ENCODE measurements around the gene CHRM4.

CHRM4 gene

DNA sequence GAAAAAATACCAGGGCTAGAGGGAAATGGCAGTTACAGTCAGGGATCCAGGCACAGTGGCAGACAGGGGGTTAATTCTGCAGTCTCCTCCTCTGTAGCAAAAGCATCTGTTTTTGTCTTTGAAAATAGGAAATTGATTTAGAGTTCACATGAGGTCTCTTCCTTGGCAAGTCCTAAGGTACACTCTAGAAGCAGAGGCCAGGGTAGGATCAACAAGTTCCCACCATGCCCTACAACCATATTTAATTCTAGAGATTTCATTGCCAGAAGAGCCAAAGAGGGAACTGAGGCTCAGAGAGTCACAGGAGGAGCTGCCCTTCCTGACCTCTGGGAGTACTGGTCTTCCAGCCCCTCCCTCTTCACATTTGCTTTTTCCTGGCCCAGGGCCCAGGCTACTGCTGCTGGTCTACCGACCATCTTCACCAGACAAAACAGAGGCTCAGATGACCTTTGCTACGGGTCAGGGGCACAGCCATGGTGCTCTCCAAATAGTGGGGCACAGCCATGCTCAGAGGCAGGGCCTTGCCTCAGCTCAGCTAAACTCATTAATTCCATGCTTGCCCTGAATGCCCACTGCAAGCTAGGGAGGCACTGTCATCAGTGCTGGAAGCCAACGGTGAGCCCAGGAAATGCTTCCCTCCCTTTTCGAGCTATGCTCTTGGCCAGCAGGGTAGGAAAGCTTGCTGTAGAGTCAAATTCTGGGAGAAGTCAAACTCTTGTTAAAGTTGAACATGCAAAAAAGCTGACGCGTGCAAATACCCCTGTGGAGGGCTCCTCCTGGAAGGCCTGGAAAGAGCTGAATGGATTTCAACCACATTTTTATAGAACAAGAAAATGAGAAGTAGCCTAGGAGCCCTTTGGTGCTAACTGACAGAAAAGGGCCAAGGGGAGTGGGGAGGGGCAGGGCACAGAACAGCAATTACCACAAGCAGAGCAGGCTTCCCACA is 11.7 kb upstream of the CHRM4 start:
- DNase-seq: no peak

DNA sequence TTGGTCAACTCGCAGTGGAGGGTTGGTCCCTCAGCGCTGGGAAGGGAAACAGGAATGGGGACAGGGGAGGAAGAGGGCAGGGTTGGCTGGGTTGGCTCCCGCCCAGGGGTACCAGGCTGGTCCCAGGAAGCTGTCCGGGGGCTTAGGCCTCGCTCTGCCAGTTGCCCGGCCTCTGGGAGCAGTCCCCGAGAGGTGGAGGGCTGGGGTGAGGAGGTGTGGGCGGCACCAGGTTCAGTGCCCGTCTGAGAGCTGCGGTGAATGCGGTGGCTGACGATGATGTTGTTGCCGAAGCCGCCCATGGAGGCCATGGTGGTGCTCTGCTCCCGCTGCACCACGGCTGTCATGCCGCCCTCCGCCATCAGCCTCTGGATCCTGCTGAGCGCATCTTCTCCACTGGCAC is 6.0 kb upstream of the CHRM4 start:
- no peak for DNase-seq

DNA sequence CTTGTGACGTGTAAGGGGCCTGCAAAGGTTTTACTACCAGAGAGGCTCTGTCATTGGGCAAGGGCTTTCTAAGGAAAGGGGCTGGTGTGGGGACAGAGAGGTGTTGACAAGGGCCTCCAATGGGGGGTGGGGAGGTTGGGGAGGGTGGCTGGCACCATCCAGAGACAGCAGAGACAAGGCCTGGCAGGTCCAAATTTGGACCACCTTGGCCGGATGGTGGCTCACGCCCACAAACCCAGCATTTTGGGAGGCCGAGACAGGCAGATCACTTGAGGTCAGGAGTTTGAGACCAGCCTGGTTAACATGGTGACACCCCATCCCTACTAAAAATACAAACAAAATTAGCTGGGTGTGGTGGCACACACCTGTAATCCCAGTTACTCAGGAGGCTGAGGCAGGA is 2.2 kb upstream of the CHRM4 start:
- DNase-seq: no peak

DNA sequence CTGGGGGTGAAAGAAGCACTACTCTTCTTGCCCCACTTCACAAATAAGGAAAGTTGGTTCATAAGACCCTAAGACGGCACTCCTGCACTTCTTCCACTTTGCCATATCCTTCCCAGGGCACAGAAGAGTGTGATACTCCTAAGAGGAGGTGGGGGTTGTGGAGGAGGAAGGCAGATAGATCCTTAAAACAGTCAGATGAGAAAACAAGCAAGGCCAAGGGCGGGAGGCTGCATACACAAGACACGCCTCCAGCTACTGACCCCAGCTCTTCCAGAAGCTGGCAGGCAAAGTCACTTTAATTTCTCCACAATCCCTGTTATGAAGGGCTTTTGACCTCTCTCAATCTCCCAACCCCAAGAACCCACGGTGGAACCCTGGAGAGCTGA is 1.6 kb upstream of the CHRM4 start:
- no peak for DNase-seq

DNA sequence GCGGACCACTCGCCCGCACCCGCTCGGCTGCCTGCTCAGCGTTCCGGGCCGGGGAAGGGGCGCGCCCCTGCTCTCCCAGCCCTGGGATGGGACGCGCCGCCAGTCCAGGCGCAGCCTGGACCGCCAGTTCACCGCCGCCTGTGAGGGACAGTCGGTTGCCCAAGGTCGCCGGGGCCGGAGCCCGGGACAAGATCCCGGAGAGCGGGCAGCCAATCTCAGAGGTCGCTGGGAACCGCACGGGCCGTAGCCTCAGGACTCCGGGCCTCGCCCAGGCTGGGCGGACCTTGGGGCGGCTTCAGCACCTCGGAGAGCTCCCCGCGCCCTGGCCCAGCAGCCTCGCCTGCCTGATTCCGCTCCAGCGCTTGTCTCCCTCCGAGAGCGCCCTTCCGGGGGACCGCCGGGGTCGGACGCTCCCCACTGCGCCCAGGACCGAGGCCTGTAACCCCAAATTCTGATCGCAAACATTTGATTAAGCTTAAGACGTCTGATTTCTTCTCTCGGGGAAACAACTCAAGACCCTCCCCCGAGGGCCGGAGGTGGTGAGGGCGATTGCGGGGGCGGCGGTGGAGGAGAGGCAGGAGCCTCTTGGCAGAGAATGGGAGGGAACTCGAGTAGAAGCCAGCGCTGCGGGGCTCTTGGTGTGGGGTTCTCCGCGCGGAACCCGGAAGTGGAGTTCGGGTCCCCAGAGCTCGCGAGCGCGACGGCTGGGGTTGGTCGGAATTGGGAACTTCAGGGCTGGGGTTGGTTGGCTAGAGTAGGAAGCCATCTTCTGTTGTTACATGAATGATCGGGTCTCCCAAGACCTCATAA is 1.1 kb upstream of the CHRM4 start:
- DNase-seq: no peak

DNA sequence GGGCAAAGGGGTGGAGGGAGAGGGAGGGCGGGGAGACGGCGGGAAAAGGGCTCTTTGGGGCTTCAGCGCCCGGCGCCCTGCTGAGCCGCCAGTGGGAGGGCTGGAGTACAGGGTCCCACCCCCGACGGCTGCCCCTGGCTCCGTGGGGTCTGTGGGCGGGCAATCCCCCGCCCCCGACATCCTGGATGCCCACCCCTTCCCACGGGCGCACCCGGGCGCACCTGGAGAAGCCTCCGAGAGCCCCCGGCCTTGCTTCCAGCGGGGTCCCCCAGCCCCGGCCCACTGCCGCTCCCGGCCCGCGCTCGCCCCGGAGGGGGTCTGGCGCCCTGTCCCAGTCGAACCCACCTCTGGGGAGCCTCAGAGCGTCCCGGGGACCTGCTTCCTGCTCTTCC is 394 bp downstream of the CHRM4 start:
- DNase-seq: no peak

DNA sequence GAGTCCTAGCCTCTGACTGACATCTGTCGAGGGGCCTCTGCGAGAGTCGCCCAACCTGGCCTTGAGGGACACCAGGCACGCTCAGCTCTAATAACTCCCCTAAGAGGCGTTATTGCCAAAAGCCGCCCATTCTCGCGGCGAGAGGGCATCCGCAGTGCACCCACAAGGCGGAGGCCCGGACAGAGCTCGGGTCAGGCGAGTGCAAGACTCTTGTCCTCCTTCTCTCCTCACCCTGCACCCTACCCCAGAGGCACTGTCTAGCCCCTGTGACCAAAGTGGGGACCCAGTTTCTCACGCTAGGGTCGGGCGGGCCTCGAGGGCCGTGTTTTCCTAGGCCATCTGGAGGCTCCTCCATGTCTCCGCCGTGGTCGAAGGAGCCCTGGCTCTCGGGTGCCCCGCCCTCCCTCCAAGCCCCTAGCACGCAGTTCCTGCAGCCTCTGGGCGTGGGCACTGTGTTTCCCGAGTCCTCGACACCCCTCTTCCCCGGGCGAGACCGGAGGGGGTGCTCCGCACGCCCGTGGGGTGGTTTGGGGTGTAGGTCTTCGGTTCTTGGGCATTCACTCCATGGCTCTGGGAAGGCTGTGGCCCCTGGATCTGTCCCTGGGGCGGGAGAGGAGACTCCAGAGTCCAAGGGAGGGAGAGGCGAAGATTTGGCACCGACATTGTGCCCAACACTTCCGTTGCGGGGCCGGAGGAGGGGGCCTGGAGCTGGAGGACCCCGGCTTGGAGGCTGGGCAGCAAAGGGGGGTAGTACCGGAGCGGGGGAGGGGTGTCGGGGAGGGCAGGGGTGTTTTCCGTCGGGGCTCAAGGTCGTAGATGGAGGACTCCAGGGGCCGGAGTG is 1.0 kb downstream of the CHRM4 start:
- no peak for DNase-seq

DNA sequence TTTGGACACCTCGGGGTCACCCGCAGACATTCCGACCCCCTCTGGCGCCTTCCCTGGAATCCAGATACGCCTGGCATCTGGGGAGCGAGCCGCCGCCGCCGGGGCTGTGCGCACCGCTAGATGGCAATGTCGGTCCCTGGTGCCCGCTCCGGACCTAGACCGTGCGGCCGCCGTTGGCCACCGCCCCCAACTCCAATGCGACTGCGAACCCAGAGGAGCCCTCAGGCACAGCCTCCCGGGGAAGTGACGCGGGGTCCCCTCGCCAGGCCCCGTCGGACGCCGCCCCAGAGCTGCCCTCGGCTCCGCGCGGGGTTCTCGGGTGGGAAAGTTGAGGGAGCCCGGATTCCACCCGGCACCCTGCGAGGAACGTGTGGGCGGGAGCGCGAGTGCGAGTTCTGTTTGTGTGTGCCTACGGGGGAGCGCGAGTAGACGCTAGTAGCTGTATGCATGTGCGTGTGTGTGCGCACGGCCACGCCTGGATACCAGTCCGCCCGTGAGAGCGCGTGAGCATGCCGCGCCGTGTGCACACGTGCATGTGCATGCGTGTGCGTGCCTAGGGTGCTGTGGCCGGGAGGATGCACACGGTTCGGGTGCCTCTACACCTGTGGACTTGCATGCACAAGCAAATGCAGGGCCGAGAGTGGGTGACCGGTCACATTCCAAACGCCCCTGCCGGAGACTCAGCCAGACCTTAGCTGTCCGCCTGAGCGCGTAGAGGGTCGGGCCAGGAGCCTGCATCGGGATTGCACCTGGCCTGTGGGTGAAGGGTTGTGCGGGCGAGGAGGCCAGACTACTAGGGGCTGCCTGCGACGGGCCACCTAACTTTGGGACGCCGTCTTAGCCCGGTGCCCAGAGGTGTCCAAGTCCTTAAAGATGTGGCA is 1.9 kb downstream of the CHRM4 start:
- no peak for DNase-seq

DNA sequence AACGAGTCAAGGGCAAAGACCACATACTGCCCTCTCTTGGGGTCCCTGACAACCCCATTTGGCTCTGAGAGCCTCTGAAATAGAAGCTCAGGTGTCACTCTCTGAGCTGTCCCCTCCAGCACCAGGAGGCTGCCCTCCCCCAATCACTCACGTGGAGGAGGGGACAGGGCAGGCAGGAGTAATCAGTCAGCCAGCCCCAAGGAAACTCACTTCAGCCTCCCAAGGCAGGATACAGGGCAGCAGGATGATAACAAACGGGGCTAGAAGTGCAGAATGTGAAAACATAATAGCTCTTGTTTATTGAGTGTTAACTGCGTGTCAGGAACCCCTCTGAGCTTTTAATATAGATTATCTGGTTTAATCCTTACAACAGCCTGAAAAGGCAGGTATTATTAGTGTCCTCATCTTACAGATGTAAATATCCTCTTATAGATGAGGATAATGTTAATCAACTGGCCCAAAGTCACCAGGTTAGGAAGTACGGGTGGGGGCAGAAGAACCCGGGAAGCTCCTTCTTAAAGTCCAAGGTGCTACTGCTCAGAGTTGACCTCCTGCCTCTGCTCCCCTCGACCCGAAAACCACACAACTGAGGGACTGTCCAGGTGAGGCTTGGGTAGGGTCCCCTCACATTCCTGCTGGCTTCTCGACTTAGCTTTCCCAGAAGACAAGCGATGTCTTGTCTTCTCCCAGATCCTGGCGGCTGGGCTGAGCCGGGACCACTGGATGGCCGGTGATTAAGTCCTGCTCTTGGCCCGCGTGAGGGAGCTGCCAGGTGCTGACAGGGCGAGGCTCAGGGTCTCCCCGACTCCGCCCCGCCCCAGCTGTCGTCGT is 2.7 kb downstream of the CHRM4 start:
- DNase-seq: no peak

DNA sequence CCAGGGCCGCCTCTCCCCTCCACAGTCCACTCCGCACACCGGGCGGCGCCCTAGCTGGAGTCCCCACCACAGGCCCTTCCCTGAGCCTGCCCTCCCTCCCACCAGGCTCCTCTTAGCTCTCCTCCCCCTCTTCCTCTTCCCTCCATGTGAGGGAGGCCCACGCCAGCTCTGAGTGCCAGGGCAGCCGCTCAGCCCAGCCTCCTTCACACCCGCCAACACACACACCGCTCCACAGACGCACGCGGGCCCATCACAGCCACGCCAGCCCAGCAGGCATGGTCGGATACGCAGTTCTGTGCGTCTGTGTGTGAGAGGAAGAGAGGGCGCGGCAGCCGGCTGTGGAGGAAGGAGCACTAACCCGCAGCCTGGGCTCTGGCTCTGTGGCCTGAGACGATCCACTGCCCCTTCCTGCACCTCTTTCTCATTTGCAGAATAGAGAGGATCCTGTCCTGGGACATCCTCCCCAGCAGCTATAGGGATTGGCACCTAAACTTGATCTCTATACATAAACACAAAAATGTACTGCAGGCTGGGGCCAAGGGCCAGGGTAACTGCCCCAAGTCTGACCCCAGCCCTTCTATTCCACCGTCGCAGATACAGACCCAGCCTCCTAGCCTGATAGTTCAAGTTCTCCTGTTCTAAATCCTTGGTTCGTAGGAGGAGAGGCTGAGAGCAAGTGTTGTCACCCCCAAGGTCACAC is 3.5 kb downstream of the CHRM4 start:
- no peak for DNase-seq

DNA sequence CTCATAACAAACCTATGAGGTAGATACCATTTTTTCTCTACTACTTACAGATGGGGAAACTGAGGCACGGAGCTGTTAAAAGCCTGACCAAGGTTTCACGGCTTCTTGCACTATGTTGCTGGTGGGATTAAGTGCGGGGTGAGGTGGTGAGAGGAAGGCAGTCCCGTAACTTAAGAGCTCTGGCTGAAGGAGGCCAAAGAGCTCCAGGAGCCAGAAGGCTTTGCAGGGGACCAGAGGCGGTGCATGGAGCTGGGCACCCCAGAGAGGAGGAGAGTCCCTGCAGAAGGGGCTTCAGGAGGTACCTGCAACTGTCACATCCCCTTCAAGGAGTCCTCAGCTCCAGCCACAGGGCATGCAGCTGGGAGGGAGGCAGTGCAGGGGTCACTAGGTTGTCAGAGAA is 4.1 kb downstream of the CHRM4 start:
- no peak for DNase-seq

DNA sequence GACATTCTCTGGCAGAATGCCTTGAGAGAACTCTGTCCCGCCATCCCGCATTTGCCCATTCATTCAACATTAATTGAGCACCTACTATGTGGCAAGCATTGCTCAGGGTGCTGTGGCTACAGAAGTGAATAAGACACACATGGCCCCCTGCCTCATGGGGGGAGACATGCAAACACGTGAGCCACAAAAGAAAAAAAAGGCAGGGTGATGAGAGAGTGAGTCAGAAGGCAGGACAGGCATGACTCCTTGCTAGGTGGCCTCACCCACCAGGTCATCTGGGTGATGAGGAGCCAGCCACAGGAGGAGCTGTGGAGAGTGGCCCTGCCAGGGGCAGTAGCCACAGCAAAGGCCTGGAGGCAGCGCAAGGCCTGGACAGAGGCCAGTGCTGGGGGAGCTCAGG is 4.9 kb downstream of the CHRM4 start:
- no peak for DNase-seq

DNA sequence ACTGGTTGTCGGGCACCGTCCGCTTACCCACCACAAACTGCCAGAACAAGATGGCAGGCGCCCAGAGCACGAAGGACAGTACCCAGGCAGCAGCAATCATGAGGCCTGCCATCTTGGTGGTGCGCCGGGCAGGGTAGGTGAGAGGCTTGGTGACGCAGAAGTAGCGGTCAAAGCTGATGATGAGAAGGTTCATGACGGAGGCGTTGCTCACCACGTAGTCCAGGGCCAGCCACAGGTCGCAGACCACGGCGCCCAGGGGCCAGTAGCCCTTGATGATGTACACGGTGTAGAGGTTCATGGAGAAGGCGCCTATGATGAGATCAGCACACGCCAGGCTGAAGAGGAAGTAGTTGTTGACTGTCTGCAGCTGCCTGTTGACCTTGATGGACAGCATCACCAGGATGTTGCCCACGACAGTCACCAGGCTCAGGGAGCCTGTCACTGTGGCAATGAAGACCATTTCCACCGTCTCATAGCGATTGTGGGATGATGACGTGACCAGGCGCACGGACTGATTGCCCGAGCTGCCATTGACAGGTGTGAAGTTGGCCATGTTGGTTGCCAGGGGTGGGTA is 5.5 kb downstream of the CHRM4 start:
- no peak for DNase-seq

DNA sequence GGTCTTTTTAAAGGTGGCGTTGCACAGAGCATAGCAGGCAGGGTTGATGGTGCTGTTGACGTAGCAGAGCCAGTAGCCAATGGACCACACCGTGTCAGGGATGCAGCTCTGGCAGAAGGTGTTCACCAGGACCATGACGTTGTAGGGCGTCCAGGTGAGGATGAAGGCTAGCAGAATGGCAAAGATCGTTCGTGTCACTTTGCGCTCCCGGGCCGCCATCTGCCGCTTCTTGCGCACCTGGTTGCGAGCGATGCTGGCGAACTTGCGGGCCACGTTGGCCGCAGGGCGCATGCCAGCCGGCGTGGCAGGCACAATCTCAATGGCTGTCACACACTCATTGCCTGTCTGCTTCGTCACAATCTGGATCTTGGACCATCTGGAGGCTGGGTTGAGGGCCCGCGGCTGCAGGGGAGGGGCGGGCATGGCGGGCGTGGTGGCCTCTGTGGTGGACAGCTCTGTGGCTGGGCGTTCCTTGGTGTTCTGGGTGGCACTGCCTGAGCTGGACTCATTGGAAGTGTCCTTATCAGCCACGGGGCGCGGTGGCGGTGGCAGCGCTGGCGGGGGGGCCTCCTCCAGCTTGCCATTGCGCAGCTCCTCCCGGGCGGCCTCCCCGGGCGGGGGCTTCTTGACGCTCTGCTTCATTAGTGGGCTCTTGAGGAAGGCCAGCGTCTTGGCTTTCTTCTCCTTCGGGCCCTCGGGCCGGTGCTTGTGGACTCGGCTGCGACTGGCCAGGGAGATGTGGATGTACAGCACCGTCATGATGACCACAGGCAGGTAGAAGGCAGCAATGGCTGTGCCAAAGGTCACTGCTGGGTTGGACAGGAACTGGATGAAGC is 6.2 kb downstream of the CHRM4 start:
- DNase-seq: no peak

DNA sequence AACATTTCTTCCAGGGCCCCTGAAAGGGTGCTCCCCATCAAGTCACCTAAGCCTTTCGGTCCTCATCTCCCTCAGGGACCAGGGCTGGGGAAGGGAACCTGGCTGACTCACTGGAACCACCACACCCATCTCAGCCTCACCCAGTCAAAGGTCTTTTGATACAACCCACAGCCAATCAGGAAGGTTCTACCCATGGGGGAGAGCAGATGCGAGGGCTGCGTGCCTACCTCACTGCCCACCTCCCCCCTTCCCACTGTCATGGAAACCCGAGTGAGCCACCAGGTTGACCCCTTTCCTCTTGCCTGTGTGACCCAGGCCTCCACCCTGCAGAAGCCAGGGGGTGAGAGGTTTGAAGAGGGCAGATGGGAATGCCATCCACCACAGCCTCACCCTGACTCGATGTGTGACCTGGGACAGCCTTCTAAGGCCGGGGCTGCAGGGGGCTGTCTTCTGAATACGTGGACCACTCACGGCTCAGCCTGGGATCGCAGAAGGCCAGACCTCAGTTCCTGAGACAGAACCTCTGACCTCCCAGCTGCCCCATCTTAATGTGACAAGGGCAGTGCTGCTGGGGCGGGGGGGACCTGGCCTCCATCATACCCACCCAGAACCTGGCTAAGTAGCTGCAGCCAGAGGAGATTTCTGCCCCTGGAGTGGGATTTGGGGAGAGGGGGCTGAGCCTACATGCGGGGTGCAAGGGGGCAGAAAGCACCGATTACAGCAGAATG is 7.4 kb downstream of the CHRM4 start:
- DNase-seq: no peak

DNA sequence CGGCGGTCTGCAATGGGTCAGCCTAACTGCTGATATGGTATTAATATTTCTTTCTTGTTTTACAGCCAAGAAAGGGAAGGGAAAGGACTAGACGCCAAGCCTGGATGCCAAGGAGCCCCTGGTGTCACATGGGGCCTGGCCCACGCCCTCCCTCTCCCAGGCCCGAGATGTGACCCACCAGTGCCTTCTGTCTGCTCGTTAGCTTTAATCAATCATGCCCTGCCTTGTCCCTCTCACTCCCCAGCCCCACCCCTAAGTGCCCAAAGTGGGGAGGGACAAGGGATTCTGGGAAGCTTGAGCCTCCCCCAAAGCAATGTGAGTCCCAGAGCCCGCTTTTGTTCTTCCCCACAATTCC is 8.2 kb downstream of the CHRM4 start:
- DNase-seq: no peak

DNA sequence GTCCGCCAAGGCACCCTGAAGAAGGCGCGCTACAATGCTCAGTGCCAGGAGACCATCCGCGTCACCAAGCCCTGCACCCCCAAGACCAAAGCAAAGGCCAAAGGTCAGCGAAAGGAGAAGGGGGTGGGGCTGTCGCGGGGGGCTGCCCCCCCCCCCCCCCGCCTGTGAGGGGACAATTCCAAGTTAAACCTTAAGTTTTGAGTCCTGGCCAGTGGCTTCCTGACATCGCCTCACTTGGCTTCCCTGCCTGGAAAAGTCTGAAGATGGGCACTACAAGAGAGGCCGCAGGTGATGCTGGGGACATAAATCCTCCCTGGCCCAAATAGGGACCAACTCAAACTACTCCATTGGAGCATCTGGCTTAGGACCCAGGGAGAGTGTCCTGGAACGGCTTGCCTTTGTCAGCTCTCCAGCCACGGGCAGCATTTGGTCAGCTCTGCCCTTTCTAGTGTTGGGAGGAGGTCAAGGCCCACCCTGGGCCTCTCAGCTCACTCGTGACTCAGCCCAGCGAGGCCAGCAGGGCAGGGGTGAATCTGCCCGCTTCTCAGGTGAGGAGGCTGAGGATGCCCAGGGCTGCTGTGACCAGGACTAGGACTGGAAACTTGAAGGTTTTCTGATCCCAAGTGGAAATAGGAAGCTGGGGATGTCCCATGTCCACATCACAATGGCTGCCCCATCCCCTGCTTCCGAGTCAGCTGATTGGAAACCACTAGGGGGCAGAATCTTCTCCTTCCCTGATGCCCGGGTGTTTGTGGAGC is 8.8 kb downstream of the CHRM4 start:
- DNase-seq: no peak
